ENCODE measurements around the gene MAFG.

MAFG gene

GRCh38 chr17:81927152-81927652, 333 bp downstream of the MAFG start:
- peak overlapping the region; percentile 50 for H2AFZ ChIP-seq (ENCODE audit: insufficient read depth, low read length, poor library complexity)
- peaks cover 8% of the 10 kb centered on the region in 2 experiments for H3K36me3 ChIP-seq (ENCODE audit: control insufficient read depth in 1 of 2, insufficient read depth in 2 of 2, low read length in 2 of 2)
- H2BK12ac ChIP-seq (ENCODE audit: low read length), result no peak overlapping the region
- H3K27ac ChIP-seq (ENCODE audit: low read depth, low read length), result peak overlapping the region; percentile 96
- H3K18ac ChIP-seq (ENCODE audit: low read length), result peak overlapping the region; percentile 88
- peak overlapping the region; percentile 91 for H4K8ac ChIP-seq (ENCODE audit: low read depth, low read length)
- peak overlapping the region; percentile 72 for H4K12ac ChIP-seq (ENCODE audit: low read depth, low read length)
- H3K23ac ChIP-seq (ENCODE audit: low read length), result no peak overlapping the region
- H2AK5ac ChIP-seq (ENCODE audit: low read length), result peak overlapping the region; percentile 79
- no peaks in the 10 kb centered on the region for H3K9me3 ChIP-seq (ENCODE audit: insufficient read depth, low read depth, low read length)
- WGBS (ENCODE audit: extremely low coverage, insufficient coverage, insufficient read length), result no CpG with 5 or more reads among the region's 78 CpGs
- H3K4ac ChIP-seq (ENCODE audit: low read depth, low read length), result peak overlapping the region; percentile 80
- H3K4me3 ChIP-seq (ENCODE audit: low read depth, low read length), result peak overlapping the region; percentile 81
- peak overlapping the region; percentile 80 for H3K4me2 ChIP-seq (ENCODE audit: low read length)
- no peaks in the 10 kb centered on the region for H3K27me3 ChIP-seq (ENCODE audit: insufficient read depth, low read length)
- H4K91ac ChIP-seq (ENCODE audit: low read depth, low read length), result peak overlapping the region; percentile 92
- no peak for DNase-seq
- H3K14ac ChIP-seq (ENCODE audit: low read length), result peak overlapping the region; percentile 84
- H2BK5ac ChIP-seq (ENCODE audit: low read depth, low read length, poor library complexity), result peak overlapping the region; percentile 89
- H2BK120ac ChIP-seq (ENCODE audit: insufficient read depth, low read length, poor library complexity), result peak overlapping the region; percentile 79
- H3K9ac ChIP-seq (ENCODE audit: low read length), result peak overlapping the region; percentile 81
- peaks cover 40% of the 10 kb centered on the region for H3K79me2 ChIP-seq (ENCODE audit: control insufficient read depth, insufficient read depth, low read length, poor library complexity)
- peaks cover 30% of the 10 kb centered on the region for H3K79me1 ChIP-seq (ENCODE audit: low read length)
- peaks cover 41 to 42% of the 10 kb centered on the region in 2 experiments for H3K4me1 ChIP-seq (ENCODE audit: control insufficient read depth in 1 of 2, insufficient read depth in 2 of 2, low read length in 2 of 2)

DNA sequence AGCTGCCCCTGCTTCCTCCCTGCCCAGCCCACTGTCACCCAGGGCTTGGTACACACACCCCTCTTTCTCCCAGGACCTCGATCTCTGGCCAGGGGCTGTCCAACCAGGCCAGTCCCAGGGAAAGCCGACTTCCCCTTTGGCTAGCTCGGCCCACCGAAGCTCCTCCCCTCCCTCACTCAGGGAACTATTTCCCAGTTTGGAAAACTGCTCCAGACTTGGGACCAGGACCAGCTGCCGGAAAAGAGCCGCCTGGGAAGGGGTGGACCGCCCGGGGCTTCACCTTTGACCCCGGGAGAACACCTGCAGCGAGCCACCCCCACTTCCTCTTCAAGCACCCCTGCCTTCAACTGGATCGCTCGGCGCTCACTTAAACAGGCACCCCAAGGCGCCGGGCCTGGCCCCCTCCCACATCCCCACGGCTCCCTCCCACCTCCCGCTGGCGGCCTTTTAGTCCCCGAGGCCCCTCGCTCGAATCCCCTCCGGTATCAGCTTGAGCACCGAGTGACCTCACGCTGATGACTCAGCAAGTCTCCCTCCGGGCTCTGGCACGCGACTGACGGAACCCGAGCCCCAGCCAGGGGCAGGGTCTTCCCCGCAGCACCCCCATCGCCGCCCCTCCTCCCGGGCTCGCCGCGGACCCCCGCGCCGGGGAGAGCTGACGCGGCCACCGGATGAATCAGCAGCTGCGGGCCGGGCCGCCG, 934 bp downstream of the MAFG start:
- H3K27ac ChIP-seq (ENCODE audit: low read depth, low read length), result peak overlapping the region; percentile 96
- peak overlapping the region; percentile 80 for H3K4me2 ChIP-seq (ENCODE audit: low read length)
- H3K27me3 ChIP-seq (ENCODE audit: insufficient read depth, low read length), result no peaks in the 10 kb centered on the region
- peak overlapping the region; percentile 91 for H4K8ac ChIP-seq (ENCODE audit: low read depth, low read length)
- H3K36me3 ChIP-seq (ENCODE audit: control insufficient read depth in 1 of 2, insufficient read depth in 2 of 2, low read length in 2 of 2), result peaks cover 12 to 13% of the 10 kb centered on the region in 2 experiments
- H4K91ac ChIP-seq (ENCODE audit: low read depth, low read length), result peak overlapping the region; percentile 92
- peaks cover 44% of the 10 kb centered on the region for H3K79me2 ChIP-seq (ENCODE audit: control insufficient read depth, insufficient read depth, low read length, poor library complexity)
- H3K79me1 ChIP-seq (ENCODE audit: low read length), result peaks cover 30% of the 10 kb centered on the region
- H4K12ac ChIP-seq (ENCODE audit: low read depth, low read length), result peak overlapping the region; percentile 72
- H3K4me1 ChIP-seq (ENCODE audit: control insufficient read depth in 1 of 2, insufficient read depth in 2 of 2, low read length in 2 of 2), result peaks cover 42% of the 10 kb centered on the region in 2 experiments
- H3K9me3 ChIP-seq (ENCODE audit: insufficient read depth, low read depth, low read length), result no peaks in the 10 kb centered on the region
- WGBS (ENCODE audit: extremely low coverage, insufficient coverage, insufficient read length), result no CpG with 5 or more reads among the region's 46 CpGs
- peak overlapping the region; percentile 79 for H2BK120ac ChIP-seq (ENCODE audit: insufficient read depth, low read length, poor library complexity)
- H3K18ac ChIP-seq (ENCODE audit: low read length), result peak overlapping the region; percentile 88
- H3K4ac ChIP-seq (ENCODE audit: low read depth, low read length), result peak overlapping the region; percentile 92
- DNase-seq, result peak; percentile 69 to 78
- no peak overlapping the region for H3K23ac ChIP-seq (ENCODE audit: low read length)
- peak overlapping the region; percentile 35 for H2BK12ac ChIP-seq (ENCODE audit: low read length)
- H2AK5ac ChIP-seq (ENCODE audit: low read length), result peak overlapping the region; percentile 89
- peak overlapping the region; percentile 81 for H3K9ac ChIP-seq (ENCODE audit: low read length)
- peak overlapping the region; percentile 81 for H3K4me3 ChIP-seq (ENCODE audit: low read depth, low read length)
- peak overlapping the region; percentile 84 for H3K14ac ChIP-seq (ENCODE audit: low read length)
- peak overlapping the region; percentile 50 for H2AFZ ChIP-seq (ENCODE audit: insufficient read depth, low read length, poor library complexity)
- H2BK5ac ChIP-seq (ENCODE audit: low read depth, low read length, poor library complexity), result peak overlapping the region; percentile 89

- H3K9me3 ChIP-seq (ENCODE audit: insufficient read depth, low read depth, low read length), result no peaks in the 10 kb centered on the region
- H2AFZ ChIP-seq (ENCODE audit: insufficient read depth, low read length, poor library complexity), result peak overlapping the region; percentile 33
- H3K4me1 ChIP-seq (ENCODE audit: control insufficient read depth in 1 of 2, insufficient read depth in 2 of 2, low read length in 2 of 2), result peaks cover 42% of the 10 kb centered on the region in 2 experiments
- H3K27ac ChIP-seq (ENCODE audit: low read depth, low read length), result peak overlapping the region; percentile 96
- H2BK5ac ChIP-seq (ENCODE audit: low read depth, low read length, poor library complexity), result peak overlapping the region; percentile 5
- peak overlapping the region; percentile 68 for H4K8ac ChIP-seq (ENCODE audit: low read depth, low read length)
- peaks cover 16 to 17% of the 10 kb centered on the region in 2 experiments for H3K36me3 ChIP-seq (ENCODE audit: control insufficient read depth in 1 of 2, insufficient read depth in 2 of 2, low read length in 2 of 2)
- no CpG with 5 or more reads among the region's 10 CpGs for WGBS (ENCODE audit: extremely low coverage, insufficient coverage, insufficient read length)
- H3K23ac ChIP-seq (ENCODE audit: low read length), result no peak overlapping the region
- H2AK5ac ChIP-seq (ENCODE audit: low read length), result peak overlapping the region; percentile 89
- peak overlapping the region; percentile 71 for H3K14ac ChIP-seq (ENCODE audit: low read length)
- no peak for DNase-seq
- H3K9ac ChIP-seq (ENCODE audit: low read length), result peak overlapping the region; percentile 1
- H4K91ac ChIP-seq (ENCODE audit: low read depth, low read length), result peak overlapping the region; percentile 63
- peak overlapping the region; percentile 92 for H3K4ac ChIP-seq (ENCODE audit: low read depth, low read length)
- H2BK12ac ChIP-seq (ENCODE audit: low read length), result peak overlapping the region; percentile 35
- peak overlapping the region; percentile 81 for H3K4me3 ChIP-seq (ENCODE audit: low read depth, low read length)
- H4K12ac ChIP-seq (ENCODE audit: low read depth, low read length), result peak overlapping the region; percentile 23
- H3K18ac ChIP-seq (ENCODE audit: low read length), result peak overlapping the region; percentile 65
- H2BK120ac ChIP-seq (ENCODE audit: insufficient read depth, low read length, poor library complexity), result peak overlapping the region; percentile 37
- peak overlapping the region; percentile 80 for H3K4me2 ChIP-seq (ENCODE audit: low read length)
- peaks cover 30% of the 10 kb centered on the region for H3K79me1 ChIP-seq (ENCODE audit: low read length)
- H3K27me3 ChIP-seq (ENCODE audit: insufficient read depth, low read length), result no peaks in the 10 kb centered on the region
- peaks cover 44% of the 10 kb centered on the region for H3K79me2 ChIP-seq (ENCODE audit: control insufficient read depth, insufficient read depth, low read length, poor library complexity)
Observed at GRCh38 chr17:81925860-81926450, 1.6 kb downstream of the MAFG start.

DNA sequence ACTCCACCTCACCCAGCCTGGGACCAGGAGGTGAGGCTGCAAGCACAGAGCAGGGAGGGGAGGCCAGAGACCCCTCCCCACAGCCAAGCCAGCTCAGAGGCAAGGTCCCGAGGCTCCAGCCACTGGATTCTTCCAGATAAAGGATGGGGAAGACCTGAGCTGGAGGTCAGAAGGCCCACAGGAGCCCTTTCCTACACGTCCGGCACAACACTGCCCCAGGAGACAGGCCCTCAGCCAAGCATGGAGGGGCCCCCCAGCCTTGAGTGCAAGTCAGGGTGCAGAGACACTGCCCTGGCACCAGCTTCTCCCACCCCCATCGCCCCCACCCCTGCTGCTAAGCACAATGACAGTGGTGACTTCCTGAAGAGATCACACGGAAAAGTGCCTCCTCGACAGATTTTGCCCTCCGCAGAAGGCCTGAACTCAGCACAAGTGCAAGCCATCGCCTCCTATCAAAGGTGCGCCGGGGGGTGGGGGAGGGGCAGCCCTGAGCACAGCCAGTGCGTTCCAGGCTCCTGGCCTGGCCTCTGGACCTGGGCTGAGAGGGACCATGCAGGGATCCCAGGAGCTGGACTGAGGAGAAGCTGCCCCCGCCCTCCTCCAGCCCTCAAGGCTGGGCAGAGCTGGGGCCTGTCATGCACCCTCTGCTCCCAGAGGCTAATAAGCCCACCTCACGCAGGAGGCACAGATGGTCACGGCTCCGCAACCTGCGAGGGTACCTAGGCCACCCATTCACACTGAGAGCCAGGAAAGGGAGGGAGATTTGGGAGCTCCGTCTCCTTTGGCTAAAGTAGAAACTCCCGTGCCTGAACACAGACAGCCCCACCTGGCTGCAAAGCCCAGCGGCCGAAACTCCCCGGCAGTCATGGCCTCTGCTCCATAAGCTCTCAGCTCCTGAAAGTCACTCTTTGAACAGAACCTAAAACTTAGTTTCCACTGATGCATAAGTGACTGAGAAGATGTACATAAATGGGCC, 2.7 kb downstream of the MAFG start:
- H3K27ac ChIP-seq (ENCODE audit: low read depth, low read length), result peak overlapping the region; percentile 95
- no peak overlapping the region for H3K23ac ChIP-seq (ENCODE audit: low read length)
- H2BK5ac ChIP-seq (ENCODE audit: low read depth, low read length, poor library complexity), result peak overlapping the region; percentile 87
- peak overlapping the region; percentile 48 for H2BK120ac ChIP-seq (ENCODE audit: insufficient read depth, low read length, poor library complexity)
- H2AFZ ChIP-seq (ENCODE audit: insufficient read depth, low read length, poor library complexity), result peak overlapping the region; percentile 23
- H3K4me2 ChIP-seq (ENCODE audit: low read length), result no peak overlapping the region
- peaks cover 44% of the 10 kb centered on the region for H3K79me2 ChIP-seq (ENCODE audit: control insufficient read depth, insufficient read depth, low read length, poor library complexity)
- peaks cover 42% of the 10 kb centered on the region in 2 experiments for H3K4me1 ChIP-seq (ENCODE audit: control insufficient read depth in 1 of 2, insufficient read depth in 2 of 2, low read length in 2 of 2)
- peak overlapping the region; percentile 85 for H3K4ac ChIP-seq (ENCODE audit: low read depth, low read length)
- WGBS (ENCODE audit: extremely low coverage, insufficient coverage, insufficient read length), result no CpG with 5 or more reads among the region's 21 CpGs
- H3K36me3 ChIP-seq (ENCODE audit: control insufficient read depth in 1 of 2, insufficient read depth in 2 of 2, low read length in 2 of 2), result peaks cover 26 to 28% of the 10 kb centered on the region in 2 experiments
- peak overlapping the region; percentile 90 for H4K91ac ChIP-seq (ENCODE audit: low read depth, low read length)
- peak overlapping the region; percentile 53 for H2AK5ac ChIP-seq (ENCODE audit: low read length)
- H3K27me3 ChIP-seq (ENCODE audit: insufficient read depth, low read length), result no peaks in the 10 kb centered on the region
- no peak for DNase-seq
- H3K14ac ChIP-seq (ENCODE audit: low read length), result peak overlapping the region; percentile 59
- peak overlapping the region; percentile 37 for H2BK12ac ChIP-seq (ENCODE audit: low read length)
- H3K79me1 ChIP-seq (ENCODE audit: low read length), result peaks cover 30% of the 10 kb centered on the region
- H4K8ac ChIP-seq (ENCODE audit: low read depth, low read length), result peak overlapping the region; percentile 25
- H3K9me3 ChIP-seq (ENCODE audit: insufficient read depth, low read depth, low read length), result peaks cover 2% of the 10 kb centered on the region
- H4K12ac ChIP-seq (ENCODE audit: low read depth, low read length), result no peak overlapping the region
- H3K9ac ChIP-seq (ENCODE audit: low read length), result no peak overlapping the region
- H3K4me3 ChIP-seq (ENCODE audit: low read depth, low read length), result no peak overlapping the region
- peak overlapping the region; percentile 26 for H3K18ac ChIP-seq (ENCODE audit: low read length)
